Astrocyte (in vitro differentiated cells and primary cell): ENCODE measurements around the gene FBXW5. TPM values are rescaled to one million over a fixed set of nuclear protein-coding genes. Genes with fewer than 3 reads are reported as not detected.

Source experiments
- DNase-seq: peaks from one replicate; pipeline ENCODE4 v3.0.0-alpha.2; 2010; ENCODE audit warnings: low read depth
- FAIRE-seq: peaks from 2 replicates; lab custom pipeline; 2011; peaks lifted over from hg19 to GRCh38; lab: Jason Lieb, UNC
- H2AFZ ChIP-seq: 2 replicates; pipeline ENCODE4 v1.6.0; 2012; ENCODE audit warnings: low read depth, low read length, inconsistent platforms
- H3K27ac ChIP-seq: 2 replicates; pipeline ENCODE4 v1.5.1; 2011; ENCODE audit warnings: low read depth, low read length, inconsistent platforms
- H3K27me3 ChIP-seq: 2 replicates; pipeline ENCODE4 v1.6.0; 2011; ENCODE audit warnings: low read length, inconsistent platforms; ENCODE audit not compliant: insufficient read depth
- H3K36me3 ChIP-seq: 2 replicates; pipeline ENCODE4 v1.5.1; 2011; ENCODE audit warnings: low read length, inconsistent platforms; ENCODE audit not compliant: insufficient read depth
- H3K4me1 ChIP-seq: 2 replicates; pipeline ENCODE4 v1.5.1; 2011; ENCODE audit warnings: low read length, inconsistent platforms; ENCODE audit not compliant: insufficient read depth
- H3K4me2 ChIP-seq: 2 replicates; pipeline ENCODE4 v1.6.0; 2012; ENCODE audit warnings: low read length, inconsistent platforms
- H3K4me3 ChIP-seq: 2 replicates; pipeline ENCODE4 v1.5.1; 2011; ENCODE audit warnings: low read depth, mild to moderate bottlenecking, low read length, inconsistent platforms; ENCODE audit not compliant: insufficient read depth
- H3K79me2 ChIP-seq: 2 replicates; pipeline ENCODE4 v1.6.0; 2012; ENCODE audit warnings: mild to moderate bottlenecking, low read length, inconsistent platforms; ENCODE audit not compliant: insufficient read depth
- H3K9ac ChIP-seq: 2 replicates; pipeline ENCODE4 v1.6.0; 2012; ENCODE audit warnings: mild to moderate bottlenecking, low read length, inconsistent platforms
- H3K9me3 ChIP-seq: 2 replicates; pipeline ENCODE4 v1.5.1; 2012; ENCODE audit warnings: low read depth, mild to moderate bottlenecking, low read length, inconsistent platforms; ENCODE audit not compliant: insufficient read depth
- H4K20me1 ChIP-seq: 2 replicates; pipeline ENCODE4 v1.6.0; 2012; ENCODE audit warnings: low read length, inconsistent platforms; ENCODE audit not compliant: insufficient read depth
- H3K27ac Mint-ChIP-seq: one replicate; pipeline ENCODE4 v1.8.0; 2021; ENCODE audit warnings: mild to moderate bottlenecking, mixed read lengths; ENCODE audit not compliant: unreplicated experiment
- H3K27me3 Mint-ChIP-seq: one replicate; pipeline ENCODE4 v1.8.0; 2021; ENCODE audit warnings: low read depth, mixed read lengths; ENCODE audit not compliant: unreplicated experiment
- H3K36me3 Mint-ChIP-seq: one replicate; pipeline ENCODE4 v1.8.0; 2021; ENCODE audit warnings: low read depth, mixed read lengths; ENCODE audit not compliant: unreplicated experiment
- H3K4me1 Mint-ChIP-seq: one replicate; pipeline ENCODE4 v1.8.0; 2021; ENCODE audit warnings: low read depth, mixed read lengths; ENCODE audit not compliant: unreplicated experiment
- H3K4me3 Mint-ChIP-seq: one replicate; pipeline ENCODE4 v1.8.0; 2021; ENCODE audit warnings: mild to moderate bottlenecking, moderate library complexity, mixed read lengths; ENCODE audit not compliant: unreplicated experiment
- H3K9me3 Mint-ChIP-seq: one replicate; pipeline ENCODE4 v1.8.0; 2021; ENCODE audit warnings: mild to moderate bottlenecking, mixed read lengths; ENCODE audit not compliant: unreplicated experiment
- EZH2 ChIP-seq: IDR thresholded peaks from 2 replicates; pipeline ENCODE4 v1.6.1; 2012; ENCODE audit warnings: mild to moderate bottlenecking, low read length, inconsistent platforms; ENCODE audit not compliant: insufficient read depth
- total RNA-seq: library from RNA; stranded (reverse); gene quantifications from 2 replicates; pipeline ENCODE4 v1.2.1, GENCODE V29; 2021
- TF ChIP-seq, protein P1 (sequence below): IDR thresholded peaks from 2 replicates; pipeline ENCODE4 v1.5.1; 2011; ENCODE audit warnings: low read depth, mild to moderate bottlenecking, inconsistent platforms, low read length, moderate library complexity; ENCODE audit not compliant: insufficient read depth

The FBXW5 gene
- total RNA-seq, 1 donor from 2014 or later: 70.4 TPM

DNA sequence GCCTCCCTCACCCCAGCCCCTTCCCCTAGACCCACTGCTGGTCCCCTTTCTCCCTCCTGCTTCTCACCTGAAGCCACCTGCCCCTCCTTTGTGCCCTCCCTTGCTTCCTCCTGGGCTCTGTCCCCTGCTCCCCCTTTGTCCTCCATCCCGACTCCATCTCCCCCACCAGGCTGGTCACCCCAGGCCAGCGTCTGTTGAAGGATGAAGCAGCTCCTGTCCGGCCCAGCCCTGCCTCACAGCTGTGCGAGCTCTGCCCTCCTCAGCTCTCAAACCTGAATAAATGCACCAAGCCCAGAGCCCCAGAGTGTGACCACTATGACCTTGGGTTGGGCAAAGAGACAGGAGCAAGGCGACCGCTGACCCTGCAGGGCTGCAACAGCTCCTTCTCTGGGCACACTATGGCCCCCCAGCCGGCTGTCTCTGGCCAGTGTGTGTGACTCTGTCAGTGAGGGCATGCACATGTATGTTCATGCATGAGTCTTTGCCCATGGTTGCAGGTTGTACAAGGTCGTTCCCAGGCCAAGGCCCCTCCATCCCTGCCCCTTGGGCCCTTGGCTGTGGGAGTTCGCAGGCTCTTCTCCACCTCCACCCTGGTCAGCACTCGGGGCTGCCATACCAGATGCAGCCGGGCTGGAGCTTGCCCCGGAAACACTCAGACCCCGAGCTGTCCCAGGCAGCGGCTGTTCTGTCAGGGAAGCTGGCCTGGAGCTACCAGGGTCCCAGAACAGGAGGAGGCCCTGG is 10.8 kb upstream of the FBXW5 start:
- H3K9me3 ChIP-seq: no peaks in the 10 kb centered on the region
- H3K9ac ChIP-seq: no peak overlapping the region
- Mint-ChIP-seq H3K36me3 (no peaks in the 10 kb centered on the region), H3K9me3 (peaks cover 3% of the 10 kb centered on the region), H3K4me3 (no peak overlapping the region), H3K27ac (no peak overlapping the region), H3K27me3 (peaks cover 12% of the 10 kb centered on the region), H3K4me1 (peaks cover 3% of the 10 kb centered on the region)
- H3K4me2 ChIP-seq: no peak overlapping the region
- H4K20me1 ChIP-seq: no peaks in the 10 kb centered on the region
- TF ChIP-seq, protein P1, sequence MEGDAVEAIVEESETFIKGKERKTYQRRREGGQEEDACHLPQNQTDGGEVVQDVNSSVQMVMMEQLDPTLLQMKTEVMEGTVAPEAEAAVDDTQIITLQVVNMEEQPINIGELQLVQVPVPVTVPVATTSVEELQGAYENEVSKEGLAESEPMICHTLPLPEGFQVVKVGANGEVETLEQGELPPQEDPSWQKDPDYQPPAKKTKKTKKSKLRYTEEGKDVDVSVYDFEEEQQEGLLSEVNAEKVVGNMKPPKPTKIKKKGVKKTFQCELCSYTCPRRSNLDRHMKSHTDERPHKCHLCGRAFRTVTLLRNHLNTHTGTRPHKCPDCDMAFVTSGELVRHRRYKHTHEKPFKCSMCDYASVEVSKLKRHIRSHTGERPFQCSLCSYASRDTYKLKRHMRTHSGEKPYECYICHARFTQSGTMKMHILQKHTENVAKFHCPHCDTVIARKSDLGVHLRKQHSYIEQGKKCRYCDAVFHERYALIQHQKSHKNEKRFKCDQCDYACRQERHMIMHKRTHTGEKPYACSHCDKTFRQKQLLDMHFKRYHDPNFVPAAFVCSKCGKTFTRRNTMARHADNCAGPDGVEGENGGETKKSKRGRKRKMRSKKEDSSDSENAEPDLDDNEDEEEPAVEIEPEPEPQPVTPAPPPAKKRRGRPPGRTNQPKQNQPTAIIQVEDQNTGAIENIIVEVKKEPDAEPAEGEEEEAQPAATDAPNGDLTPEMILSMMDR: no peak
- no peak for TF ChIP-seq EZH2
- H3K36me3 ChIP-seq: no peaks in the 10 kb centered on the region
- H3K4me3 ChIP-seq: no peak overlapping the region
- H3K79me2 ChIP-seq: no peaks in the 10 kb centered on the region
- no peak overlapping the region for H3K27ac ChIP-seq
- no peak for FAIRE-seq
- peaks cover 3% of the 10 kb centered on the region for H3K4me1 ChIP-seq
- H3K27me3 ChIP-seq: no peaks in the 10 kb centered on the region
- no peak overlapping the region for H2AFZ ChIP-seq
- DNase-seq: no peak

DNA sequence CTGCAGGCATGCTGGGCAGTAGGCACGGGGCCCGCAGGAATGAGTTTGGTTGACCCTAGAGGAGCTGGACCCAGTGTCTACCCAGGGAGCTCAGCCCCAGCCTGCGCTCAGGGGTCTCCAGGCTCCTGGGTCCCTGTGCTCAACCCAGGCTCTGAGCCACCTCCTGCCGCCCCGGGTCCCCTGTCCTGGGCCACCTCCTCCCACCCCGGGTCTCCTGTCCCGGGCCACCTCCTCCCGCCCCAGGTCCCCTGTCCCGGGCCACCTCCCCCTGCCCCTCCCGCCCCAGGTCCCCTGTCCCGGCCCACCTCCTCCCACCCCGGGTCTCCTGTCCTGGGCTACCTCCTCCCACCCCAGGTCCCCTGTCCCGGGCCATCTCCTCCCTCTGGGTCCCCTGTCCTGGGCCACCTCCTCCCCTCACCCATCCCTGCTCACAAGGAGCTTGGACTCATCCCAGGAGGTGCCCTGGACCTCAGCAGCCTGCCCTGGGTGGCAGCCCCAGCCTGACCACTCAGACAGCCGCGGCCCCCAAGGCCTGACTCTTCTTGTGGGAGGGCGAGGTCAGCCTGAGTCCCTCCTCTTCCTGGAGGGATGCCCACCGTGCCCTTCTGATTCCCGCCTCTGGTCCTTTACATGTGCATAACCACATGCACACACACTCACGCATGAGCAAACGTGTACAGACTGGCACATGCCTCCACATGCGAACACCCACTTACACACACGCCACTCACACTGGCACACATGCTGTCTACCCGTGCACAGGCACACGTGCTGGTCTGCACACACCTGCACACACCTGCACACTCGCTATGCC is 9.9 kb upstream of the FBXW5 start:
- no peaks in the 10 kb centered on the region for H3K79me2 ChIP-seq
- no peak overlapping the region for H3K27ac Mint-ChIP-seq
- H3K27ac ChIP-seq: no peak overlapping the region
- peaks cover 7% of the 10 kb centered on the region for H3K4me1 ChIP-seq
- FAIRE-seq: no peak
- H3K9ac ChIP-seq: no peak overlapping the region
- H3K36me3 ChIP-seq: no peaks in the 10 kb centered on the region
- no peaks in the 10 kb centered on the region for H3K36me3 Mint-ChIP-seq
- no peaks in the 10 kb centered on the region for H3K9me3 ChIP-seq
- no peaks in the 10 kb centered on the region for H3K4me1 Mint-ChIP-seq
- H3K27me3 ChIP-seq: no peaks in the 10 kb centered on the region
- no peak overlapping the region for H3K4me3 ChIP-seq
- H3K27me3 Mint-ChIP-seq: peaks cover 12% of the 10 kb centered on the region
- no peaks in the 10 kb centered on the region for H4K20me1 ChIP-seq
- H3K4me3 Mint-ChIP-seq: no peak overlapping the region
- H2AFZ ChIP-seq: no peak overlapping the region
- no peak for DNase-seq
- H3K9me3 Mint-ChIP-seq: peaks cover 3% of the 10 kb centered on the region
- no peak overlapping the region for H3K4me2 ChIP-seq
- TF ChIP-seq, protein P1: no peak
- TF ChIP-seq EZH2: no peak
